IPS DF 6.9 (cell line): ENCODE measurements around the gene HSPG2.
"Not testable (repeated sequence)": the region's sequence is repeated elsewhere in the genome, so short reads cannot be mapped to it uniquely, and the experiment has no call there.

ENCODE experiments used
- DNase-seq: peaks from one replicate; pipeline ENCODE4 v3.0.0-alpha.2; 2013; ENCODE audit warnings: low read depth, low spot score
- H3K27ac ChIP-seq: one replicate; pipeline ENCODE4 v1.5.1; 2013; ENCODE audit warnings: low read length, control low read depth
- H3K27me3 ChIP-seq: 2 replicates; pipeline ENCODE4 v1.6.1; 2013; ENCODE audit warnings: mild to moderate bottlenecking, low read length; ENCODE audit not compliant: control insufficient read depth, insufficient read depth
- H3K36me3 ChIP-seq: 2 replicates; pipeline ENCODE4 v1.6.1; 2013; ENCODE audit warnings: low read length; ENCODE audit not compliant: control insufficient read depth, insufficient read depth
- H3K4me1 ChIP-seq: 2 replicates; pipeline ENCODE4 v1.6.1; 2013; ENCODE audit warnings: low read length; ENCODE audit not compliant: control insufficient read depth, insufficient read depth
- H3K4me3 ChIP-seq: 2 replicates; pipeline ENCODE4 v1.5.1; 2013; ENCODE audit warnings: mild to moderate bottlenecking, low read length
- H3K9me3 ChIP-seq: 2 replicates; pipeline ENCODE4 v1.6.1; 2013; ENCODE audit warnings: low read length, inconsistent platforms; ENCODE audit not compliant: control insufficient read depth, insufficient read depth
- WGBS: extraction: QIAGEN DNeasy Blood & Tissue Kit; methylation state at CpG from one replicate; pipeline ENCODE4 v1.1.7; 2013; ENCODE audit warnings: mixed read lengths, missing lambda C conversion rate; ENCODE audit not compliant: insufficient read length, insufficient coverage; 5-methylcytosine and 5-hydroxymethylcytosine counted together

The HSPG2 gene

GRCh38 chr1:21911205-21912001 is 25.7 kb downstream of the HSPG2 start:
- Histone ChIP-seq H3K9me3 (no peaks in the 10 kb centered on the region), H3K27me3 (no peaks in the 10 kb centered on the region), H3K4me1 (peaks cover 13% of the 10 kb centered on the region), H3K36me3 (0 out of 2 replicates have a peak, but pooled peaks cover 2% of the 10 kb centered on the region), H3K4me3 (no peak overlapping the region), H3K27ac (no peak overlapping the region)
- no peak for DNase-seq
- no CpG with 5 or more reads among the region's 10 CpGs for WGBS

GRCh38 chr1:21910558-21911204 is 26.4 kb downstream of the HSPG2 start:
- WGBS = no CpG with 5 or more reads among the region's 11 CpGs
- no peaks in the 10 kb centered on the region for H3K27me3 ChIP-seq
- no peak overlapping the region for H3K27ac ChIP-seq
- H3K4me1 ChIP-seq = peaks cover 13% of the 10 kb centered on the region
- 0 out of 2 replicates have a peak, but pooled peaks cover 2% of the 10 kb centered on the region for H3K36me3 ChIP-seq
- no peak for DNase-seq
- H3K9me3 ChIP-seq = no peaks in the 10 kb centered on the region
- H3K4me3 ChIP-seq = no peak overlapping the region

GRCh38 chr1:21909787-21910503 is 27.2 kb downstream of the HSPG2 start:
- Histone ChIP-seq H3K9me3 (no peaks in the 10 kb centered on the region), H3K36me3 (0 out of 2 replicates have a peak, but pooled peaks cover 2% of the 10 kb centered on the region), H3K4me3 (no peak overlapping the region), H3K27me3 (no peaks in the 10 kb centered on the region), H3K4me1 (peaks cover 13% of the 10 kb centered on the region), H3K27ac (no peak overlapping the region)
- no peak for DNase-seq
- WGBS = no CpG with 5 or more reads among the region's 9 CpGs

- H3K36me3 ChIP-seq = 0 out of 2 replicates have a peak, but pooled peaks cover 2% of the 10 kb centered on the region
- no peaks in the 10 kb centered on the region for H3K9me3 ChIP-seq
- H3K27me3 ChIP-seq = no peaks in the 10 kb centered on the region
- no CpG with 5 or more reads among the region's 1 CpG for WGBS
- peaks cover 13% of the 10 kb centered on the region for H3K4me1 ChIP-seq
- no peak overlapping the region for H3K4me3 ChIP-seq
- DNase-seq = no peak
- no peak overlapping the region for H3K27ac ChIP-seq
Observed at GRCh38 chr1:21909286-21909759, 27.8 kb downstream of the HSPG2 start.

GRCh38 chr1:21907737-21908534 is 29.2 kb downstream of the HSPG2 start:
- not testable (repeated sequence) for H3K36me3 ChIP-seq, H3K4me1 ChIP-seq, DNase-seq, H3K4me3 ChIP-seq, H3K9me3 ChIP-seq, H3K27ac ChIP-seq, H3K27me3 ChIP-seq
- no CpG with 5 or more reads among the region's 19 CpGs for WGBS

- Histone ChIP-seq H3K27me3 (no peaks in the 10 kb centered on the region), H3K27ac (no peak overlapping the region), H3K4me1 (peaks cover 5% of the 10 kb centered on the region; the same call in 1 of the 2 replicates), H3K9me3 (no peaks in the 10 kb centered on the region), H3K36me3 (0 out of 2 replicates have a peak, but pooled peaks cover 2% of the 10 kb centered on the region), H3K4me3 (no peak overlapping the region)
- WGBS = no CpG with 5 or more reads among the region's 9 CpGs
- no peak for DNase-seq
Observed at GRCh38 chr1:21907079-21907418, 30.1 kb downstream of the HSPG2 start.

- Histone ChIP-seq H3K27me3 (no peaks in the 10 kb centered on the region), H3K4me1 (peaks cover 5% of the 10 kb centered on the region; the same call in 1 of the 2 replicates), H3K9me3 (no peaks in the 10 kb centered on the region), H3K36me3 (0 out of 2 replicates have a peak, but pooled peaks cover 2% of the 10 kb centered on the region), H3K4me3 (no peak overlapping the region), H3K27ac (no peak overlapping the region)
- WGBS = no CpG with 5 or more reads among the region's 21 CpGs
- no peak for DNase-seq
Observed at GRCh38 chr1:21906173-21907078, 30.7 kb downstream of the HSPG2 start.

- Histone ChIP-seq H3K4me3 (no peak overlapping the region), H3K4me1 (0 out of 2 replicates have a peak, but pooled peaks cover 2% of the 10 kb centered on the region), H3K36me3 (no peaks in the 10 kb centered on the region), H3K27me3 (no peaks in the 10 kb centered on the region), H3K27ac (no peak overlapping the region), H3K9me3 (no peaks in the 10 kb centered on the region)
- DNase-seq = no peak
- WGBS = 100% methylated on average over 2 of the region's 22 CpGs
Observed at GRCh38 chr1:21904704-21905520, 32.2 kb downstream of the HSPG2 start.

GRCh38 chr1:21904454-21904703 is 32.7 kb downstream of the HSPG2 start:
- no peaks in the 10 kb centered on the region for H3K9me3 ChIP-seq
- H3K27ac ChIP-seq = no peak overlapping the region
- no peak overlapping the region for H3K4me3 ChIP-seq
- H3K36me3 ChIP-seq = no peaks in the 10 kb centered on the region
- DNase-seq = no peak
- H3K4me1 ChIP-seq = no peaks in the 10 kb centered on the region
- no CpG with 5 or more reads among the region's 6 CpGs for WGBS
- no peaks in the 10 kb centered on the region for H3K27me3 ChIP-seq
